ENCODE data around the gene WDR59. TPM values are rescaled to one million over a fixed set of nuclear protein-coding genes. Genes with fewer than 3 reads are reported as not detected.
A peak's percentile ranks its signal among the peaks of the same experiment; 100 is the strongest.

The WDR59 gene
- total and polyA plus RNA-seq, 9 of the 15 experiments (the other 6 are each of a cell fraction or from before 2014, with no cell fraction given) = 12.7 to 126 (median 34.7) TPM

DNA sequence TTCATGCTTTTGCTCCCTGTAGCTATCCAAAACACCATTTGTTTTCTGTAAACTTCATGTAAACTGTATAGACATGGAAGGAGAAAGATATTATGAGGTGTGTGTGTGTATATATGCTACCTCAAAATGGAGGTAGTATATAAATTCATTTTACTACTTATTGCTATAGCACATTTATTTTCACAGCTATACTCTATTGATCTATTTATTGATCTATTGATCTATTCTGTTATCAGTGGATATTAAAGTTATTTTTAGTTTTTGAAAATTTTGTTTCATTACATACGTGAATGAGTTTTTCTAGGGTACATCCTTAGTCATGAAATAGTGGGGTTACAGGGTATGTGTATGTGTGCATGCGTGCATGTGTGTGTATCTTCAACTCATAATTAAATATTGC lies 29.4 kb upstream of the WDR59 start:
- H4K20me1 ChIP-seq (replicated peaks; ENCODE audit: control insufficient read depth, insufficient read depth, low read length) = no peaks in the 10 kb centered on the region
- H2AFZ ChIP-seq (ENCODE audit: low read depth, low read length) = peak overlapping the region; percentile 20; the same call in 1 of the 2 replicates
- intact Hi-C loops (cut with micrococcal nuclease) = no loop called here
- DNase-seq (ENCODE audit: extremely low read depth in 1 of 4, low spot score in 3 of 4) = no peak
- no peaks in the 10 kb centered on the region for H3K9me1 ChIP-seq (ENCODE audit: control insufficient read depth, insufficient read depth, low read length)
- WGBS (ENCODE audit: insufficient coverage, low coverage, missing lambda C conversion rate) = 91% methylated on average over 2 of the region's 2 CpGs
- POLR2A ChIA-PET = interaction anchor here (0.6 to 4.5 kb wide), 8 partner anchors 9 to 97 kb away, joined by 3 to 32 read pairs (median 4); no protein-coding TSS in a partner anchor
- H3K4me3 ChIP-seq = no peak overlapping the region
- no TSS peak for BruUV-seq (replicated peaks)
- no peak for ATAC-seq
- no peaks in the 10 kb centered on the region for H3K9me3 ChIP-seq (replicated peaks; ENCODE audit: control insufficient read depth, insufficient read depth, low read depth, low read length)
- no peaks in the 10 kb centered on the region for H3K27me3 ChIP-seq (ENCODE audit: control insufficient read depth in 2 of 2, insufficient read depth in 2 of 2, low read length in 2 of 2)
- H3K4me2 ChIP-seq (ENCODE audit: insufficient read depth, low read length) = peak overlapping the region; percentile 39
- no peak for FAIRE-seq
- no peaks in the 10 kb centered on the region for H3K36me3 ChIP-seq (ENCODE audit: control insufficient read depth, insufficient read depth, low read length)
- peak overlapping the region in 1 of 2 experiments; percentile 36; a peak in 1 of 4 replicates for H3K9ac ChIP-seq (ENCODE audit: insufficient read depth in 1 of 2, low read depth in 2 of 2, low read length in 2 of 2)
- CTCF ChIA-PET (ENCODE audit: low intra/inter-chr PET ratio) = no interaction called here
- peaks cover 98% of the 10 kb centered on the region for H3K79me2 ChIP-seq (ENCODE audit: control insufficient read depth, insufficient read depth, low read length)
- peak overlapping the region; percentile 82; the same call in 1 of the 3 replicates for H3K27ac ChIP-seq (ENCODE audit: extremely low read depth, low read depth, low read length)
- in situ Hi-C loops (cut with MboI) = no loop called here
- TF ChIP-seq, protein P1, sequence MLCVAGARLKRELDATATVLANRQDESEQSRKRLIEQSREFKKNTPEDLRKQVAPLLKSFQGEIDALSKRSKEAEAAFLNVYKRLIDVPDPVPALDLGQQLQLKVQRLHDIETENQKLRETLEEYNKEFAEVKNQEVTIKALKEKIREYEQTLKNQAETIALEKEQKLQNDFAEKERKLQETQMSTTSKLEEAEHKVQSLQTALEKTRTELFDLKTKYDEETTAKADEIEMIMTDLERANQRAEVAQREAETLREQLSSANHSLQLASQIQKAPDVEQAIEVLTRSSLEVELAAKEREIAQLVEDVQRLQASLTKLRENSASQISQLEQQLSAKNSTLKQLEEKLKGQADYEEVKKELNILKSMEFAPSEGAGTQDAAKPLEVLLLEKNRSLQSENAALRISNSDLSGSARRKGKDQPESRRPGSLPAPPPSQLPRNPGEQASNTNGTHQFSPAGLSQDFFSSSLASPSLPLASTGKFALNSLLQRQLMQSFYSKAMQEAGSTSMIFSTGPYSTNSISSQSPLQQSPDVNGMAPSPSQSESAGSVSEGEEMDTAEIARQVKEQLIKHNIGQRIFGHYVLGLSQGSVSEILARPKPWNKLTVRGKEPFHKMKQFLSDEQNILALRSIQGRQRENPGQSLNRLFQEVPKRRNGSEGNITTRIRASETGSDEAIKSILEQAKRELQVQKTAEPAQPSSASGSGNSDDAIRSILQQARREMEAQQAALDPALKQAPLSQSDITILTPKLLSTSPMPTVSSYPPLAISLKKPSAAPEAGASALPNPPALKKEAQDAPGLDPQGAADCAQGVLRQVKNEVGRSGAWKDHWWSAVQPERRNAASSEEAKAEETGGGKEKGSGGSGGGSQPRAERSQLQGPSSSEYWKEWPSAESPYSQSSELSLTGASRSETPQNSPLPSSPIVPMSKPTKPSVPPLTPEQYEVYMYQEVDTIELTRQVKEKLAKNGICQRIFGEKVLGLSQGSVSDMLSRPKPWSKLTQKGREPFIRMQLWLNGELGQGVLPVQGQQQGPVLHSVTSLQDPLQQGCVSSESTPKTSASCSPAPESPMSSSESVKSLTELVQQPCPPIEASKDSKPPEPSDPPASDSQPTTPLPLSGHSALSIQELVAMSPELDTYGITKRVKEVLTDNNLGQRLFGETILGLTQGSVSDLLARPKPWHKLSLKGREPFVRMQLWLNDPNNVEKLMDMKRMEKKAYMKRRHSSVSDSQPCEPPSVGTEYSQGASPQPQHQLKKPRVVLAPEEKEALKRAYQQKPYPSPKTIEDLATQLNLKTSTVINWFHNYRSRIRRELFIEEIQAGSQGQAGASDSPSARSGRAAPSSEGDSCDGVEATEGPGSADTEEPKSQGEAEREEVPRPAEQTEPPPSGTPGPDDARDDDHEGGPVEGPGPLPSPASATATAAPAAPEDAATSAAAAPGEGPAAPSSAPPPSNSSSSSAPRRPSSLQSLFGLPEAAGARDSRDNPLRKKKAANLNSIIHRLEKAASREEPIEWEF (CRISPR knock-in tag; IDR thresholded peaks at IDR 0.05) = peak; percentile 88
- TF ChIP-seq MTA1 (IDR thresholded peaks at IDR 0.05; ENCODE audit: borderline replicate concordance) (no peak), ZNF174 (CRISPR knock-in tag; IDR thresholded peaks at IDR 0.05) (no peak), PHB (CRISPR knock-in tag; IDR thresholded peaks at IDR 0.05) (no peak)
- TF ChIP-seq, protein P2, sequence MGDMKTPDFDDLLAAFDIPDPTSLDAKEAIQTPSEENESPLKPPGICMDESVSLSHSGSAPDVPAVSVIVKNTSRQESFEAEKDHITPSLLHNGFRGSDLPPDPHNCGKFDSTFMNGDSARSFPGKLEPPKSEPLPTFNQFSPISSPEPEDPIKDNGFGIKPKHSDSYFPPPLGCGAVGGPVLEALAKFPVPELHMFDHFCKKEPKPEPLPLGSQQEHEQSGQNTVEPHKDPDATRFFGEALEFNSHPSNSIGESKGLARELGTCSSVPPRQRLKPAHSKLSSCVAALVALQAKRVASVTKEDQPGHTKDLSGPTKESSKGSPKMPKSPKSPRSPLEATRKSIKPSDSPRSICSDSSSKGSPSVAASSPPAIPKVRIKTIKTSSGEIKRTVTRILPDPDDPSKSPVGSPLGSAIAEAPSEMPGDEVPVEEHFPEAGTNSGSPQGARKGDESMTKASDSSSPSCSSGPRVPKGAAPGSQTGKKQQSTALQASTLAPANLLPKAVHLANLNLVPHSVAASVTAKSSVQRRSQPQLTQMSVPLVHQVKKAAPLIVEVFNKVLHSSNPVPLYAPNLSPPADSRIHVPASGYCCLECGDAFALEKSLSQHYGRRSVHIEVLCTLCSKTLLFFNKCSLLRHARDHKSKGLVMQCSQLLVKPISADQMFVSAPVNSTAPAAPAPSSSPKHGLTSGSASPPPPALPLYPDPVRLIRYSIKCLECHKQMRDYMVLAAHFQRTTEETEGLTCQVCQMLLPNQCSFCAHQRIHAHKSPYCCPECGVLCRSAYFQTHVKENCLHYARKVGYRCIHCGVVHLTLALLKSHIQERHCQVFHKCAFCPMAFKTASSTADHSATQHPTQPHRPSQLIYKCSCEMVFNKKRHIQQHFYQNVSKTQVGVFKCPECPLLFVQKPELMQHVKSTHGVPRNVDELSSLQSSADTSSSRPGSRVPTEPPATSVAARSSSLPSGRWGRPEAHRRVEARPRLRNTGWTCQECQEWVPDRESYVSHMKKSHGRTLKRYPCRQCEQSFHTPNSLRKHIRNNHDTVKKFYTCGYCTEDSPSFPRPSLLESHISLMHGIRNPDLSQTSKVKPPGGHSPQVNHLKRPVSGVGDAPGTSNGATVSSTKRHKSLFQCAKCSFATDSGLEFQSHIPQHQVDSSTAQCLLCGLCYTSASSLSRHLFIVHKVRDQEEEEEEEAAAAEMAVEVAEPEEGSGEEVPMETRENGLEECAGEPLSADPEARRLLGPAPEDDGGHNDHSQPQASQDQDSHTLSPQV (IDR thresholded peaks at IDR 0.05) = 0 out of 2 replicates have a peak, but pooled peaks have one; percentile 24
- peaks cover 22 to 41% of the 10 kb centered on the region in 2 experiments for H3K4me1 ChIP-seq (replicated peaks in 1 of 2; ENCODE audit: control insufficient read depth in 2 of 2, insufficient read depth in 2 of 2, low read length in 2 of 2)
